Stimulated activated CD4-positive, alpha-beta T cell treated with anti-CD3 and anti-CD28 coated beads, Interleukin-15, amount 100 ng/mL, for 24 hours (primary cell): ENCODE measurements around the gene KCNH5.

Experiments used
- DNase-seq: peaks from one replicate; pipeline ENCODE4 v3.0.0-alpha.2; 2020

Gene KCNH5

DNA sequence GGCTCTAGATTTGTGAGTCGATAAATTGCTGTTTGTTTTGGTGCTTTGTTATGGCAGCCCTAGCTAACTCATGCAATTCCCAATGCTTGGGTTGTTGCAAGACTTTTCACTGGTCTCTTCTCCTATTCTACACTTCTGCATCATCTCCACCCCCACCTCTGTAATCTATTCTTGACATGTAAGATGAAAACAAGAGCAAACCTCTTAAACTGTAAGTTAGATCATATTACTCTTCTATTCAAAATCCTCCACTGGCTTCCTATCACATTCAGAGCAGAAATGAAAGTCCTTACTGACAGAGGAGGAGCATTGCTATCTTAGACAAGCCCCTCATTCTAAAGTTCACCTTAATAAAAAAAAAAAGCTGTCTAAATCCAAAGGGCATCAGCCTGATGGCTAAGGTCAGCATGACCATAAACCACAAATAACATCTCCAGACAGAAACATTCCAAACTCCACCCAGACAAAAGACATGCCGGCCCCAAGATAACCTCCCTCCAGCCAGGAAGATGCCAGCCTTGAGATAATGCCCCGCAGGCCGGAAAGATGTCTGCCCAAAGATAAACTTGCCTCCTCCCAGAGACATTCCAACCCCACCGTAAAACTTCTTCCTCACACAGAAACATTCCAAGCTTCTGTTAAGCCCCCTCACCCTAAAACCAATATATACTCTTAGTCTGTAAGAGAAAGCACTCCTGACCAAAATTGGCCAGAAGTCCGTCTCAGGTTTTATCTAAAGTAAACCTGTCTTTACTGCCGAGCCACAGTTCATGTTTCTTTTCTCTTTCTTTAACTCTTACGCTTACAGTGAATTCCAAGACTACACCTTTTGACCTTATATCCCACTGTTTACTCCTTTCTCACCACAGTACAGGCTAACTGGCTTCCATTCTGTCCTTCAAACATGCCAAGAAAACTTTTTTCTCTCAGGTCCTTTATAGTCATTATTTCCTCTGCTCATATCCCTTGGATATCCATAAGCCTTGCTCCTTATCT lies 308.9 kb downstream of the KCNH5 start:
- no peak for DNase-seq

DNA sequence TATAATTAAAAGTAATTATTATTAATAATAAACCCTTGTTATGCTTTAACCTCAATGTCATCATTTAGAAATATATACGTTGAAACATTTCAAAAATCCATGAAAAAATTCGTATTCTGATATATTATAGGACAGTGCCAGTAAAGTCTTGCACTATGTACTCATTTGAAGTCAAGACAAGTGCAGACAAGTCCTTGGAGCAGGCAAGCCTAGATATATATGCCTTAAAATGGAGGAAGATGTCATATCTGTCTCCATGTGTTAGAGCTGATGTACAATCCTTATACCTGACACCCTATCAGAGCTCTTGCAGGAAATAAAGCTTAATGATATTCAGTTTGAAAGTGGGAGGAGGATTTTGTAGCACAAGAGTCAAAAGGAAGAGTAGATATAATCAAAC lies 310.4 kb downstream of the KCNH5 start:
- DNase-seq = no peak

DNA sequence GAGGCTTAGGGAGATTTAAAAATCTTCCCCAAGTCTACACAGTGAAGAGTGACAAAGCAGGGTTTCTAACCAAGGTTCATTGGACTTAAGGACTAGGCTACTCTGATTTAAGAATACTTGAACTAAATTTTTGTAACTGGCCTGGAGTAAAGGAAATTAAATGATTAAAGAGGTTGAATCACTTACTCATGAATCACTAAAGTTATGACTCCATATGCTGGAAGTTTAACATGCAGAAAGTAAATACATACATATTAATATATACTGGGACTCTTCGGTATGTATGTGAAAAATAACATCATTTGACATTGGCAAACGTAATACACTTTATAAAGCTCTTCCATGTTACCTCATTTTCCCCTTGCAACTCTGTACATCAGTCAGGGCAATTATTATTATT lies 322.9 kb downstream of the KCNH5 start:
- DNase-seq = no peak

DNA sequence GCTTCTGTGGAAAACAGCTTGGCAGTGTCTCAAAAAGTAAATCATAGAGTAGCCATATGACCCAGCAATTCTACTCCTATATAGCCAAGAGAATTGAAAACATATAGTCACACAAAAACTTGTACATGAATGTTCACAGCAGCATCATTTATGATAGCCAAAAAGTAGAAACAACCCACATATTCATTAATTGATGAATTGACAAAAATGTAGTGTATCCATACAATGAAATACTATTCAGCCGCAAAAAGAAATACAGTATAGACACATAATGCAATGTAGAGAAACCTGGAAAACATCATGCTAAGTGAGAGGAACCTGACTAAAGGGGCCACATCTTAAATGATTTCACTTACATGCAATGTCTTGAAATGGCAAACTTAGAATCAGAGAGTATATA lies 326.6 kb downstream of the KCNH5 start:
- DNase-seq = no peak

DNA sequence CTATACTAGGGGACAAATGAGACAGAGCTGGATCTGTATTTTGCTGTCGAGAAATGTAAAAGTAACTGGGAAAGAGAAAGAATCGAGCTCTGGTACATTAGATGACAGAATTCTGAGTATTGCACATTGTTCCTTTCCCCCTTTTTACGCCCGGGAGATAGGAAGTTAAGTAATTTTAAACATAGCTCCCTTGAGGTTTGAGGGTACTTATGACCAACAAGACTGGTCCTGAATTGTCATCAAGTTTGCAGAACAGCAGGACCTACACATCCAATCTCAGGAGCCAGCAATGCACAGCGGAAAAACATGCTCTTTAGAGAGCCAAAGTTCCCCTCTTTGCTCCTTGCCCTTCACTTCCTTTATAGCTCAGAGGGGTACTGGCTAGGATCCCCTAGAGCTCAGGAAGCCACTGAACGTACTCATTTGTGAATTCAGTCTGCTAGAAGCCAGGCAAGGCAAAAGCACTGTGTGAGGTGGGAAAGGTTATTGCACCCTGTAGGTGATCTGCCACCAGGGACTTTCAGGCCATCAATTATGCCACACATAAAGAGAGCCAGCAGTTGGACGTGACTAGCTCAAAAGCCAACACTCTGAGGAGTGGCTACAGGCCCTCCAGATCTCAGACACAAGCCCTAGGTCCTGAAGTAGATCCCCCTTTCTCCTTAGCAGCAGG lies 333.8 kb downstream of the KCNH5 start:
- no peak for DNase-seq

DNA sequence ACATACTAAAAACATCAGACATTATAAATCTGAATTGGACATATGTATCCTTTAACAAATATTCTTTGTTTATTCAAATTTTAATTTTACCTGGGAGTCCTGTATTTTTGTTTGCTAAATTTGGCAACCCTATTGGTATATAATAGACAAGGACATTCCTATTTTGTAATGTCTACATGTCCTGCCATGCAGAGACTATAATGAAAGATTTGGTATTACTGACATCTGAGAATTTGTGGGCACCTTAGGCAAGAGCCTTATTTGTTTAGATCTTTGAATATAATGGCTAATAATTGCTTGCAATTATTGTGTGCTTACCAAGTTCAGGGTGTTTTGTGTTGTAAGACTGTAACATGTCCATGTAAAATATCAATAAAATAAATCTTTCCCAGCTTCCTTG lies 334.4 kb downstream of the KCNH5 start:
- DNase-seq = no peak

DNA sequence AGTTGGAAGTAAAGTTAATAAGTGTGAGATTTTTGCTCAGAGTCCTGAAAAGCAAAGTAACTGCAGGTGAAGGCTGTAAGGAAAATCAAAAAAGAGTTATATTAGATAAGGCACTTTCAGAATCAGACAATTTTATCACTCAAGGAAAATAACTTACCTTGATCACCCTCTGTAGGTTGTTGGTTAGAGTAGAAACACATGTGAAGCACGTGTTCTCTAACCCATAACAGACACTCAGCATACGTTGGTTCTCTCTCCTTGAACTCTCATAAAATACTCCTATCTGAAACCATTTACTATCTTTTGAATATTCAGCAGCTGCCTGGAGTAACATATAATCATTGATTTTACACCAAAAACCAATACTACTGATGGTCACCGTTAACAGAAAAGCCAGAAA lies 335.5 kb downstream of the KCNH5 start:
- no peak for DNase-seq

DNA sequence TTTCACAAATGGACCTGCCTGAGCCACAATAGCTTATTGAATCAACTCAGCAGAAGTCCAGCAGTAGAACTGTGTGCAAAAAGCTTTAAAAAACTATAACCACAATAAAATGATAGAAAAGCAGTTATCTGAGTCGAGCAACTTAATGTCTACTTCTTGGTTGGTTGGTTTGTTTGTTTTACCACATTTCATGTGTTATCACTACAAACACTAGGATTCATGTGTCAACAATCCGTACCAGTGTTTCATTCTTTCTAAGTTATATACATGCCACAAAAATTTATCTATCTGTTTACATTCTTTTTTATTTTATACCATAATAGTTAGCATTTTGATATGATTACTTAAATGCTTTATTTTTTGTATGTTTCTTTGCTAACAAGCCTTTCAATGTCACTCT lies 339.0 kb downstream of the KCNH5 start:
- no peak for DNase-seq

DNA sequence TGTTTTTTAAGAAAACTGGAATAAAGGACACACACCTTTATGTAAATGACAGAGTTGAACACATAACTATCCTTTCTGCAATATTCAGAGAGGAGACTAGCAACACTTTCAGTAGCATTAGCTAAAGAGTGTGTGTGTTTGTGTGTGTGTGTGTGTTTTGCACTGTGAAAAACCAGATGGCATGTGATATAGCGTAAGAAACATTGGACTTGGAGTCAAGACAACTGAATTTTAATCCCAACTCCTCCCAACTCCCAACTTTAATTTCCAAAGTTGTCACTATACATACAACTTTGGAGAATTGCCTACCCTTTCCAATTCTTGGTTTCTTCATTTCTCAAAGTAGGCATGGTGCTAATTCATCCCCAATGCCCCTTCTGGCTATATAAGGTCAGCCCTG lies 347.8 kb downstream of the KCNH5 start:
- DNase-seq = no peak

DNA sequence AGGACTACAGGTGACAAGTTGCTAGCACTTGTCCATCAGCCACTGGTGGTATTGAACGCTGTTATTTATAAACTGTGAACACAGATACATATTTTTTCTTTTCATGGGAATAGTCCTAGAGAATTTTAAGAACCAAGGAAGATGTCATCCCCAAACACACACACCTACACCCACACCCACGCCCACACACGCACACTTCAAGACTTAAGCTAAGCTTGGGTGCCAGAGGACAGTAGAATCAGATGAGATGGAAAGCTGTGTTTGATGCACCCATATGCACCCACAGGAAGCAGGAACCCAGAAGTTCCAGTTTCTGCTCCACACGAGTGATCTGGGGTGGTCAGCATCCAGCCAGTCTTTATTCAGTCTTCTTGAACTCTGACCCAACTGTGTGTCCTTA lies 348.3 kb downstream of the KCNH5 start:
- no peak for DNase-seq

DNA sequence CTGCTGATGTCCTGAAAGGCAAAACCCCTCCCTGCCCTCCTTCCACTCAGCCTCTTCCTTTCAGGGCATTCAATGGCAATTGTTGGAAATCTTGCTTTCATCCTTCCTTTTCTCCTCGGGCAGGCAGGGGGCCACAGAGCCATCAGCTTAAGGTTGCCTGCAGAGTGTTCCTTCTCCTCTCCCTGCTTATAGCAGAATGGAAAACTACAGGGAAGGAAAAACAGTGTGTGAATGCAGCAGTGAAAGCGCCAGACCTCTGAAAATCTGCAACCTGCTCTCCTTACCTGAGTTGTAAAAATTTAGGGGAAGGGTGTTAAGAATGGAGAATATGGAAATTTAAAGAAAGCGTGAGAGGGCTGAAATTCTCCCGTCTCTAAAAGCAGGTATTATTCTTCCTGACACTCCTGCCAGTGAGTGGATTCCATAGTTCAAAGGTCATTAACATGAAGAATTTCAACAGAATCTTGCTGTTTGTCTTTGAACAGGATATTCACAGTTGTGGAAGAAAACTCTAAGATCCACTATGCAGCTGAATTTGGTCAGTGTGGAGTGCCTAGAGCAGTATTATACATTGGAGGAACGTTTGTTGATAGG lies 348.8 kb downstream of the KCNH5 start:
- DNase-seq = no peak

DNA sequence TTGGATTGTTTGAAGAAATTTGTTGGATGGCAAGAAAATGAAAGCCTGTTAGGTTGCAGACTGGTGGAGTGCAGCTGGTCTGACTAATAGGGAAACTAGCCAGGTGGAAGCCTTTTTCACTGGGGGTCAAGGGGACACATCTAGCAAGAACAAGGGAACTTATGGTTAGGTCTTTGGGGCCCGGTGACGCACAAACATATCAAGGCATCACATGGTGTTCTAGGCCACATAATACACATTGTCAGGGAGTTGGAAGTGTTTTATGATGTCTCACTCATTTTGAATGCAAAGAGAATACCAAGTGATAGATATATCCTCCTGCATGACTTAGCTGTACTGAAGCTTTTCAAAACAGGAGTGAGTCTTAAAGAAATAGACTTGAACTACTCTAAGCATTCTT lies 351.2 kb downstream of the KCNH5 start:
- no peak for DNase-seq

DNA sequence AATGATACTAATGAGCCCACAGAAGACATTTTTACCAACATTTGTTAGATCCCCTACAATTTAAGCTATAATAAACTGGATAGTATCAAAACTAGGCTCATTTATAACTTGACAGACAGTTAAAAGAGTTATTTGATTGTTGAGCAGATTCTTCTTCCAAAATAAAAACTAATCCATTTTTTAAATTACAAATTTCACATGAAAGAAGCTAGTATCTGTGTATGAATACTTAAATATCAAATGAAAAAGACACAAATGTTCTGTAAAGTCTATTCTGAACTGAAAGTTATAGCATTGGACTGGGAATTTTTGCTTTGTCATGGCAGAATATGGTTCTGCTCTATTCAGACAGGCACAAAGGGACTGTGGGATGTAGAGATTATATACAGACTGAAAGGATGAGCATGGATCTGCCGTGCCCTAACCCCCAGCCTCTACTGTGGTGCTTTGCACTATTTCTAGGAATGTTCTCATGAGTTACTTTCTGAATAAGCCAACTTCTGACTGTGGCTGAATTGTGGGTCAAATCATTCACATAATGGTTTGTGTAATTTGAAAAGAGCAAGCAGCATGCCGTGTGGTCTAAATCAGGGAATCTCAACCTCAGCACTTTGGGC lies 352.7 kb downstream of the KCNH5 start:
- DNase-seq = no peak

DNA sequence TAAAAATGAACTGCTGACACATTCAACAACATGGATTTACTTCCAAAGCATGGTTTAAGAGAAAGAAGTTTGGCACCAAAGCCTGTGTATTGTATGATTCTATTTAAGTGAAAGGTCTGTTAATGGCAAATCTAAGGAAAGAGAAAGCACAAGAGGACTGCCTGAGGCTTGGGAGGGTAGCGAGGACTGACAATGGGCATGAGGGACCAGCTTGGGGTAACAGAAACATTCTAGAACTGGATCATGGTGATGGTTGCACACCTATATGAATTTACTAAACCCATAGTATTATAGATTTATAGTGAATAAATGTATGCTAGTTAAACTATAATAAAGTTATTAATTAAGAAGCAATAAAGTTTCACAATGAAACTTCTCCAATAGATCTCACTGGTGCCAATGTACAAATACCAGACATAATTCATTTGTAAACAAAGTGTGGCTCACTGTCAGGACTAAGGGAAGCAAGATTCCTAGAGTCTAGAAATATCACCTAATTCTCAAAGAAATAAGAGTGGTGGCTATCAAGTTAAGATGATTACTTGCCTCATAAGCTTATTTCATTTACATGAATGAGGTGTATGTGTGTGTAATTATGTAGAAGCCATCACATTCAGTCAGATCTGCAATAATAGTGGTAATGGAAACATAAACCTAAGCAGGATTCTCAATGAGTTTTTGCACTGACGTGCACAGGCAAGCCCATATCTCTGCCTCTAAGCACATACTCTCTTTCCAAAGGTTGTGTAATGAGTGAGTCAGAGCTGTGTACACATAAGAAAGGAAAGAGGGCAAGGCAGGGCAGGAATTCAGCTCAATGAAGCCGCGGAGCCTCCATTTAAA lies 353.4 kb downstream of the KCNH5 start:
- no peak for DNase-seq

DNA sequence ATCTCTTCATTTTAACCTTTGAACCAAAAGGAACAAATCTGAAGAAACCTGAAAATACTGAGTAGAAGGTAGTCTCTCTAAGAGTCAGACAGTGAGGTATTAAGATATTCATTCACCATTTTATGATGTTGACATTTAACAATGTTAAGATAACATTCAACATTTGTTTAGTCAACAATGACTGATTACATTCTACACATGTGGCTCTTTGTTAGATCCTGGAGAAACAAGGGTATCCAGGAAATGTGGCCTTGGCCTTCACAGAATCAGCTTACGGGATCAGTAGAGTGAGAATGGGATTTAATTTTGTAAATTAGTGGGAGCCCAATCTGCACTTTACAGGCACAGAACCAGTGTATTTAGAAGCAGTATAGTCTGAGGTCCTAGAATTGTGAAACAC lies 355.5 kb downstream of the KCNH5 start:
- no peak for DNase-seq

DNA sequence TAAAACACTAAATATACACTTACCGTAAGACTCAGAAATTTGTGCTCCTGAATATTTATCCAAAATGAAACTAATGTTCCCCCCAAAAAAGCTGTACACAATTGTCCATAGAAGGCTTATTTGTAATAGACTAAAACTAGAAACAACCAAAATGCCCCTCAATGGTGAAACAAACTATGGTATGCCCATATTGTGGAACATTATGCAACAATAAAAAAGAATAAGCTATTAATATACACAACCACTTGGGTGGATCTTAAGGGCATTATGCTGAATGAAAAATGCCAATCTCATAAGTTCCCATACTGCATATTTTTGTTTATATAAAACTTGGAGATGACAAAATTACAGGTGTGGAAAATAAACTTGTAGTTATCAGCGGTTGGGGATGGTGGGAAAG lies 357.4 kb downstream of the KCNH5 start:
- no peak for DNase-seq

DNA sequence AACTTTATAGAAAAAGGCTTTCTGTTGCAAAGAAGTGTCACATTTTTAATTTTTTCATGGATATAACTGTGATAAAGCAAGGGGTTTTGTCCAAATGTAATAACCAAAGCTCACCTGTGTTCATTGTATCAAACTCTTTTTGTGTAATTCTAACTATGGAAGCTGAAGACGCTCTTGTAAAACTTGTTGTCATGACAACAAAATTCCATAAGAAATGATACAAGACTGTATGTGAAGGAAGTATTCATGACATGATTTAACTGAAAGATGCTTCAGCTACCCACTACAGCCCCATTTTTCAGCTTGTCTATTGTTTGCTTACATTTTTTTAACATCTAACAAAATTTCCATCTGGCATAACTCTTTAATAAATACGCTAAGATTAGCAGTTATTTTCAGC lies 360.9 kb downstream of the KCNH5 start:
- DNase-seq = no peak

DNA sequence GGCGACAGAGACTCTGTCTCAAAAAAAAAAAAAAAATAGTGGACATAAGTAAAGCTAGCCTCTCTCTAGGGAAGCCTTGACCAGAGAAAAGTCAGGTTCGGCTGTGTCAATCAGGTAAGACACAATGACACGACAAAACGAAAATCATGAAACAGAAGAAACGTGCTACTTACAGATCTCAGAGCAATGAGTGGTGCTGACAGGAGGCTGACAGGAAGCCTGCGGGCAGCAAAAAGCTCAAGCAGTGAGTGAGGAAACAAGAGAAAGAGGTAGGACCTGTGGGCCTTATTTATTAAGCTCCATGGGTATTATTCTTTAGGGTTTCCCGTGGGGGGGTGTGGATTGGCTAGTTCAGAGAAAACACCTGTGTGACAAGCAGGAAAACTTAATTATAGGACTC lies 363.1 kb downstream of the KCNH5 start:
- DNase-seq = no peak

DNA sequence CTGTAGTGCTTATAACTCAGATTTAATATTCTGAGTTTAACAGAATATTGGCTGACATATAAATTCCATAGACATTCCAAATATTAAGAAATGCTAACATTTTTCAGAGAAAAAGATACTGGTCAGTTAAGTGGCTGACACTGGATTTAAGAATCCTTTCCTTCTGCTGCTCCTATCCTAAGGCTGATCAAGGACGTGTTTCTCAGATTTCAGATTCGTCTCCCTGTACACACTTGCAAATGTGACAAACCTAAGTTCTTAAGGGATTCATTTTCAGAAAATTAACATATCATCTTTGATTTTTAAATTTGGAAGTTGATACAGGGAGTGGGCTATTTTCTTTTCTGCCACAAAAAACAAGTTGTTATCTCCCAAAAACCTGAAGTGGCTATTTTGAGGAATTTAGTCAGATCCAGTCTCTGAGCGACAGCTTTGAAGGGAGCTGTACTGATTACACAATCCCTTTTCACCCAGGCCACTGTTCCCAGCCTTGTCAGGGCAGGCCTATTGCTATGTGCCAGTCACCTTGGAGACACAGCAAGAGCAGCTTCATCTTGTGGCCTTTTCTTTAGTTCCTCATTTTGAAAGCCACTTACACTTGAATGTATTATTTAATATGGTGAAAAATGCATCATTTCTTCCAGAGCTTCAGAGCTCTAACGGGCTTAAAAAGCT lies 370.6 kb downstream of the KCNH5 start:
- DNase-seq = no peak

DNA sequence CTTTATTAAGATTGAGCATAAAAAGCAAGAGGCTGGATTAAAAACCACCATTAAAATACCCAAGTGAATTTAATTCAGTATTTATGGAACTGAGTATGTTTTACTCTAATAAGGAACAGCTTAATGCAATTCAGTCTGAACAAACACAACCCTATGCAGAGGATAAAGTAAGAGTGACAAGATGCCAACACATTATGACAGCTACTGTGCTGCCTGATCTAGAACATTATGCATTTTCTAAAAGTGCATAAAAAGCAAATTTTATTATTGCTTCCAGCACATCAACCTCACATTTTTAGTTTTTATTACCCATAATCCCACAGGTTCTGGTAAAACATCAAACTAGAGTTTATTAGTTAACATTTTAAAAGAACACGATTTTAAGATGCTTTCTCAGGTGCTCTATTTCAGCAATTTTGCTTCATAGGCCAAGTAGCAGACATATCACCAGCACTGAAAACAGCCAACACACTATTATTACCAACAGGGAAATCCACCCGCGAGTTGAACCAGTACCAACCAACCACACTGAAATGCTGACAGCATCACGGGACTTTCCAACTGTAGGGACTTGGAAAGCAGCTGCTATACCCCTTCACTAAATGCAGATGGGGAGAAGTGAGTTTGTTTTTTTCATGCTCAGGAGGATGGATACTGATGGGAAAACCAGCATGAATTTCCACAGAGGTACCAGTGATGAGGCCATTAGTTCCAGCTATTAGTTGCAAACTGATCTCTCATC lies 372.1 kb downstream of the KCNH5 start:
- DNase-seq = no peak

DNA sequence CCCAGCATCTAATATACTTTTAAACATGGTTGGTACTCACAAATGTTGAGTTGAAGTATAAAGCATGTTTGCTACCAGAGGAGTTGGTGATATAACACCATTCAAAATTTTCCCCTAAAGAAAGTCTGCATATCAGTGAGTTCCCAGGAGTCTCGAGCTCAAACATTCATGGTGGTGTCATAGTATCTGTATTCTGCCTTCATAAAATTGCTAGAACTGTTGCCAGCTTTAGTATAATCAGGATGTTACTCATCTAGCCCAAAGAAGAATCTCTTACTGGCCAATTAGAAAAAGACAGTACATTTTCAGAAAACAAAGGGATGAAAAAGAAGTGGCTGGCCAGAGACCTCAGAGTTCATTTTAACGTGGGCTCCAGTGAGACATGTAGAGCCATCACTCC lies 374.7 kb downstream of the KCNH5 start:
- DNase-seq = no peak
